Globus pallidus (tissue), 1 donor: ENCODE data around the gene SSR4.

ENCODE experiments used
- DNase-seq: peaks from one replicate; pipeline ENCODE4 v3.0.0-alpha.2; 2015; ENCODE audit warnings: low spot score

Gene SSR4

GRCh38 chrX:153830640-153831428 lies 36.4 kb downstream of the SSR4 start:
- DNase-seq, result no peak

GRCh38 chrX:153831429-153832150 lies 37.1 kb downstream of the SSR4 start:
- no peak for DNase-seq

- DNase-seq, result no peak
These were observed 38.3 kb downstream of the SSR4 start for GRCh38 chrX:153832728-153833127.

GRCh38 chrX:153836921-153837320 lies 42.5 kb downstream of the SSR4 start:
- no peak for DNase-seq

GRCh38 chrX:153844509-153845082 lies 50.1 kb downstream of the SSR4 start:
- DNase-seq, result no peak

- no peak for DNase-seq
These were observed 50.7 kb downstream of the SSR4 start for GRCh38 chrX:153845195-153845594.

- no peak for DNase-seq
These were observed 51.4 kb downstream of the SSR4 start for GRCh38 chrX:153845842-153846241.
